Karpas-422 (cell line): ENCODE measurements around the gene RPF1. TPM values are rescaled to one million over a fixed set of nuclear protein-coding genes. Genes with fewer than 3 reads are reported as not detected.
A peak's percentile ranks its signal among the peaks of the same experiment; 100 is the strongest.

Experiments
- DNase-seq: peaks from one replicate; pipeline ENCODE4 v3.0.0-alpha.2; 2015
- H2AFZ ChIP-seq: fragments of 200-600 bp; sonication (generic); 2 replicates; pipeline ENCODE4 v1.6.1; 2014; ENCODE audit warnings: antibody characterized with exemption, low read length, mixed read lengths
- H3K27ac ChIP-seq: fragments of 200-600 bp; sonication (generic); 2 replicates; pipeline ENCODE4 v1.5.1; 2014; ENCODE audit warnings: mild to moderate bottlenecking, low read length, moderate library complexity
- H3K27me3 ChIP-seq: fragments of 200-600 bp; sonication (generic); 2 replicates; pipeline ENCODE4 v1.6.1; 2014; ENCODE audit warnings: low read length, mixed read lengths
- H3K36me3 ChIP-seq: fragments of 200-600 bp; sonication (generic); 2 replicates; pipeline ENCODE4 v1.6.1; 2014; ENCODE audit warnings: low read length, mixed read lengths; ENCODE audit not compliant: insufficient read depth
- H3K4me1 ChIP-seq: fragments of 200-600 bp; sonication (generic); 2 replicates; pipeline ENCODE4 v1.6.1; 2014; ENCODE audit warnings: mild to moderate bottlenecking, low read length, mixed read lengths
- H3K4me2 ChIP-seq: fragments of 200-600 bp; sonication (generic); 2 replicates; pipeline ENCODE4 v1.6.1; 2014; ENCODE audit warnings: low read length, low read depth, mild to moderate bottlenecking; ENCODE audit not compliant: poor library complexity, severe bottlenecking
- H3K4me3 ChIP-seq: fragments of 200-600 bp; sonication (generic); 2 replicates; pipeline ENCODE4 v1.5.1; 2014; ENCODE audit warnings: mild to moderate bottlenecking, antibody characterized with exemption, low read length, mixed read lengths
- H3K79me2 ChIP-seq: fragments of 200-600 bp; sonication (generic); 2 replicates; pipeline ENCODE4 v1.6.1; 2014; ENCODE audit warnings: mild to moderate bottlenecking, low read length, mixed read lengths
- H3K9ac ChIP-seq: fragments of 200-600 bp; sonication (generic); 2 replicates; pipeline ENCODE4 v1.6.0; 2014; ENCODE audit warnings: low read length
- H3K9me2 ChIP-seq: fragments of 200-600 bp; sonication (generic), shearing (Covaris generic); replicated peaks from 2 replicates; pipeline ENCODE4 v1.6.0; 2014; ENCODE audit warnings: mild to moderate bottlenecking, low read length, moderate library complexity; ENCODE audit not compliant: insufficient read depth
- H3K9me3 ChIP-seq: fragments of 300-700, 200-600 bp; sonication (generic); 2 replicates; pipeline ENCODE4 v1.6.1; 2014; ENCODE audit warnings: low read length, mixed read lengths
- H4K20me1 ChIP-seq: fragments of 200-600 bp; sonication (generic); 2 replicates; pipeline ENCODE4 v1.6.1; 2014; ENCODE audit warnings: mild to moderate bottlenecking, antibody characterized with exemption, low read length, low read depth; ENCODE audit not compliant: insufficient read depth
- total RNA-seq: library from RNA; depleted of rRNA; stranded (reverse); fragments of >200 nt; shearing (Covaris generic); gene quantifications from 2 replicates; pipeline ENCODE4 v1.2.3, GENCODE V29; 2014; ENCODE audit warnings: low replicate concordance

RPF1 gene
- total RNA-seq, 1 experiment from 2014 or later: 70.8 TPM

GRCh38 chr1:84480650-84481049, 1.6 kb downstream of the RPF1 start:
- Histone ChIP-seq H3K36me3 (peaks cover 44% of the 10 kb centered on the region), H3K27ac (no peak overlapping the region), H3K9ac (peak overlapping the region; percentile 85), H2AFZ (no peak overlapping the region), H3K4me1 (peaks cover 33% of the 10 kb centered on the region), H3K4me2 (peak overlapping the region; percentile 98), H4K20me1 (peaks cover 7% of the 10 kb centered on the region; the same call in 1 of the 2 replicates), H3K4me3 (peak overlapping the region; percentile 92), H3K9me2 (no peaks in the 10 kb centered on the region), H3K79me2 (peaks cover 65% of the 10 kb centered on the region), H3K9me3 (peaks cover 3% of the 10 kb centered on the region; the same call in 1 of the 2 replicates), H3K27me3 (no peaks in the 10 kb centered on the region)
- no peak for DNase-seq

- Histone ChIP-seq H3K36me3 (peaks cover 48% of the 10 kb centered on the region), H4K20me1 (peaks cover 7% of the 10 kb centered on the region; the same call in 1 of the 2 replicates), H3K9ac (no peak overlapping the region), H3K4me3 (peak overlapping the region; percentile 92; the same call in 1 of the 2 replicates), H3K79me2 (peaks cover 72% of the 10 kb centered on the region), H2AFZ (no peak overlapping the region), H3K9me2 (no peaks in the 10 kb centered on the region), H3K9me3 (peaks cover 3% of the 10 kb centered on the region; the same call in 1 of the 2 replicates), H3K4me2 (peak overlapping the region; percentile 98), H3K27ac (no peak overlapping the region), H3K4me1 (peaks cover 33% of the 10 kb centered on the region), H3K27me3 (no peaks in the 10 kb centered on the region)
- DNase-seq: no peak
These were observed 2.3 kb downstream of the RPF1 start for GRCh38 chr1:84481317-84481716.

GRCh38 chr1:84488107-84488506, 9.0 kb downstream of the RPF1 start:
- Histone ChIP-seq H3K4me1 (no peaks in the 10 kb centered on the region; the same call in 1 of the 2 replicates), H3K9ac (no peak overlapping the region), H4K20me1 (no peaks in the 10 kb centered on the region), H3K9me3 (no peaks in the 10 kb centered on the region), H3K79me2 (peaks cover 80% of the 10 kb centered on the region), H3K4me2 (no peak overlapping the region), H3K36me3 (peaks cover 74% of the 10 kb centered on the region), H3K27me3 (no peaks in the 10 kb centered on the region), H2AFZ (no peak overlapping the region), H3K9me2 (no peaks in the 10 kb centered on the region), H3K4me3 (no peak overlapping the region), H3K27ac (no peak overlapping the region)
- DNase-seq: no peak

- no peak overlapping the region for H3K4me3 ChIP-seq
- no peak overlapping the region for H2AFZ ChIP-seq
- H3K9me2 ChIP-seq: no peaks in the 10 kb centered on the region
- H3K9me3 ChIP-seq: no peaks in the 10 kb centered on the region
- no peaks in the 10 kb centered on the region; the same call in 1 of the 2 replicates for H3K4me1 ChIP-seq
- H3K4me2 ChIP-seq: no peak overlapping the region
- H3K79me2 ChIP-seq: peaks cover 68% of the 10 kb centered on the region
- H4K20me1 ChIP-seq: no peaks in the 10 kb centered on the region
- peaks cover 67% of the 10 kb centered on the region for H3K36me3 ChIP-seq
- no peak overlapping the region for H3K9ac ChIP-seq
- no peaks in the 10 kb centered on the region for H3K27me3 ChIP-seq
- H3K27ac ChIP-seq: no peak overlapping the region
- no peak for DNase-seq
These were observed 10.7 kb downstream of the RPF1 start for GRCh38 chr1:84489766-84490165.

GRCh38 chr1:84492726-84493125, 13.7 kb downstream of the RPF1 start:
- DNase-seq: no peak
- H3K36me3 ChIP-seq: peaks cover 75% of the 10 kb centered on the region
- no peak overlapping the region for H3K4me3 ChIP-seq
- no peaks in the 10 kb centered on the region for H3K9me2 ChIP-seq
- H3K4me2 ChIP-seq: no peak overlapping the region
- no peak overlapping the region for H2AFZ ChIP-seq
- H3K9ac ChIP-seq: no peak overlapping the region
- peaks cover 3% of the 10 kb centered on the region for H3K4me1 ChIP-seq
- H3K79me2 ChIP-seq: peaks cover 45% of the 10 kb centered on the region
- no peak overlapping the region for H3K27ac ChIP-seq
- no peaks in the 10 kb centered on the region for H3K27me3 ChIP-seq
- no peaks in the 10 kb centered on the region for H4K20me1 ChIP-seq
- no peaks in the 10 kb centered on the region for H3K9me3 ChIP-seq

GRCh38 chr1:84493747-84494146, 14.7 kb downstream of the RPF1 start:
- Histone ChIP-seq H3K4me1 (peaks cover 7% of the 10 kb centered on the region), H3K36me3 (peaks cover 80% of the 10 kb centered on the region), H2AFZ (no peak overlapping the region), H3K27ac (no peak overlapping the region), H4K20me1 (no peaks in the 10 kb centered on the region), H3K4me3 (no peak overlapping the region), H3K9me2 (no peaks in the 10 kb centered on the region), H3K9ac (no peak overlapping the region), H3K4me2 (no peak overlapping the region), H3K27me3 (no peaks in the 10 kb centered on the region), H3K79me2 (peaks cover 44% of the 10 kb centered on the region), H3K9me3 (no peaks in the 10 kb centered on the region)
- no peak for DNase-seq

GRCh38 chr1:84496498-84496897, 17.4 kb downstream of the RPF1 start:
- Histone ChIP-seq H3K9ac (no peak overlapping the region), H3K36me3 (peaks cover 84% of the 10 kb centered on the region), H3K9me3 (no peaks in the 10 kb centered on the region), H3K4me2 (no peak overlapping the region), H3K27me3 (no peaks in the 10 kb centered on the region), H3K9me2 (no peaks in the 10 kb centered on the region), H3K4me3 (no peak overlapping the region), H4K20me1 (no peaks in the 10 kb centered on the region), H3K27ac (no peak overlapping the region), H3K79me2 (peaks cover 53% of the 10 kb centered on the region), H2AFZ (no peak overlapping the region), H3K4me1 (peaks cover 24% of the 10 kb centered on the region)
- no peak for DNase-seq

GRCh38 chr1:84497631-84498275, 18.7 kb downstream of the RPF1 start:
- Histone ChIP-seq H3K79me2 (peaks cover 60% of the 10 kb centered on the region), H3K9ac (no peak overlapping the region), H4K20me1 (peaks cover 3% of the 10 kb centered on the region; the same call in 1 of the 2 replicates), H2AFZ (no peak overlapping the region), H3K36me3 (peaks cover 77% of the 10 kb centered on the region), H3K9me2 (no peaks in the 10 kb centered on the region), H3K27ac (0 out of 2 replicates have a peak overlapping the region, but pooled peaks have one; percentile 3), H3K4me3 (no peak overlapping the region), H3K4me1 (peaks cover 31% of the 10 kb centered on the region), H3K27me3 (no peaks in the 10 kb centered on the region), H3K4me2 (no peak overlapping the region), H3K9me3 (no peaks in the 10 kb centered on the region)
- no peak for DNase-seq
